Liver (tissue), 9 donors: ENCODE data around the gene APEX2. TPM values are rescaled to one million over a fixed set of nuclear protein-coding genes. Genes with fewer than 3 reads are reported as not detected.
"Not testable (repeated sequence)": the region's sequence is repeated elsewhere in the genome, so short reads cannot be mapped to it uniquely, and the experiment has no call there.

Experiments
- DNase-seq: peaks from one replicate; pipeline ENCODE4 v3.0.0-alpha.2; 2017; ENCODE audit warnings: low spot score
- H3K27ac ChIP-seq, 2 donors: one replicate each; pipeline ENCODE4 v1.7.0; 2013; ENCODE audit warnings: inconsistent platforms in 2 of 2, low read length in 2 of 2, control low read depth in 1 of 2, low read depth in 1 of 2, mild to moderate bottlenecking in 1 of 2
- H3K27me3 ChIP-seq, 4 donors: one replicate each; pipeline versions ENCODE4 v1.6.1 to v1.7.0; 2013; ENCODE audit warnings: low read length in 3 of 4, inconsistent platforms in 1 of 4, mild to moderate bottlenecking in 1 of 4, moderate library complexity in 1 of 4; ENCODE audit not compliant: control insufficient read depth in 4 of 4, insufficient read depth in 4 of 4
- H3K36me3 ChIP-seq, 4 donors: one replicate each; pipeline versions ENCODE4 v1.6.1 to v1.7.0; 2013; ENCODE audit warnings: low read length in 3 of 4, mild to moderate bottlenecking in 3 of 4, low read depth in 1 of 4, moderate library complexity in 1 of 4; ENCODE audit not compliant: control insufficient read depth in 4 of 4, insufficient read depth in 3 of 4
- H3K4me1 ChIP-seq, 4 donors: one replicate each; pipeline versions ENCODE4 v1.6.1 to v1.7.0; 2013; ENCODE audit warnings: low read length in 3 of 4, mild to moderate bottlenecking in 3 of 4, moderate library complexity in 1 of 4; ENCODE audit not compliant: control insufficient read depth in 4 of 4, insufficient read depth in 4 of 4
- H3K4me3 ChIP-seq, 3 donors: one replicate each; pipeline versions ENCODE4 v1.6.1 to v1.7.0; 2013; ENCODE audit warnings: low read length in 3 of 3, control low read depth in 1 of 3, low read depth in 1 of 3, mild to moderate bottlenecking in 1 of 3
- H3K9ac ChIP-seq, 2 donors: one replicate each; pipeline ENCODE4 v1.7.0; 2013; ENCODE audit warnings: low read length in 2 of 2, mild to moderate bottlenecking in 2 of 2, moderate library complexity in 2 of 2, control low read depth in 1 of 2, low read depth in 1 of 2
- H3K9me3 ChIP-seq, 4 donors: one replicate each; pipeline versions ENCODE4 v1.6.1 to v1.7.0; 2013; ENCODE audit warnings: low read length in 3 of 4; ENCODE audit not compliant: control insufficient read depth in 4 of 4
- EGR1 ChIP-seq, 2 donors: IDR thresholded peaks; 2 replicates each; pipeline ENCODE4 v1.6.1; 2016 to 2018; ENCODE audit warnings: antibody characterized with exemption in 2 of 2, low read depth in 2 of 2
- FOXA1 ChIP-seq: IDR thresholded peaks from 2 replicates; pipeline ENCODE4 v1.6.1; 2016; ENCODE audit warnings: antibody characterized with exemption
- GABPA ChIP-seq, 2 donors: IDR thresholded peaks in 1 of 2; conservative IDR thresholded peaks in 1 of 2; 2 replicates each; pipeline ENCODE4 v1.6.1; 2016; ENCODE audit warnings: antibody characterized with exemption in 2 of 2, mild to moderate bottlenecking in 1 of 2, moderate library complexity in 1 of 2
- HNF4A ChIP-seq, 2 donors: conservative IDR thresholded peaks; 2 replicates each; pipeline ENCODE4 v1.6.1; 2016; ENCODE audit warnings: antibody characterized with exemption in 2 of 2, mild to moderate bottlenecking in 2 of 2
- JUND ChIP-seq, 2 donors: IDR thresholded peaks; 2 replicates each; pipeline ENCODE4 v1.6.1; 2016; ENCODE audit warnings: antibody characterized with exemption in 2 of 2
- NR2F2 ChIP-seq: IDR thresholded peaks from 2 replicates; pipeline ENCODE4 v1.6.1; 2016; ENCODE audit warnings: antibody characterized with exemption
- RAD21 ChIP-seq, 2 donors: IDR thresholded peaks; 2 replicates each; pipeline ENCODE4 v1.6.1; 2016; ENCODE audit warnings: antibody characterized with exemption in 2 of 2, mild to moderate bottlenecking in 2 of 2
- REST ChIP-seq: IDR thresholded peaks from 2 replicates; pipeline ENCODE4 v1.6.1; 2016; ENCODE audit warnings: antibody characterized with exemption, mild to moderate bottlenecking
- RXRA ChIP-seq, 2 donors: IDR thresholded peaks; 2 replicates each; pipeline ENCODE4 v1.6.1; 2017 to 2018; ENCODE audit warnings: antibody characterized with exemption in 2 of 2, mild to moderate bottlenecking in 1 of 2
- SP1 ChIP-seq: IDR thresholded peaks from 2 replicates; pipeline ENCODE4 v1.6.1; 2018; ENCODE audit warnings: antibody characterized with exemption, mild to moderate bottlenecking
- TAF1 ChIP-seq: conservative IDR thresholded peaks from 2 replicates; pipeline ENCODE4 v1.6.1; 2016; ENCODE audit warnings: antibody characterized with exemption, mild to moderate bottlenecking
- WGBS: extraction: QIAGEN DNeasy Blood & Tissue Kit; methylation state at CpG from one replicate; pipeline ENCODE4 v1.1.7; 2013; 5-methylcytosine and 5-hydroxymethylcytosine counted together
- polyA plus RNA-seq, 2 donors: library from polyadenylated mRNA; stranded (reverse) in 1 of 2; unstranded in 1 of 2; fragments of 200-250 nt in 1 of 2; fragments of >200 nt in 1 of 2; fragmentation: Nextera tagmentation in 1 of 2; extraction: Ambion mirVana in 1 of 2; gene quantifications; one replicate each; pipeline versions ENCODE4 v1.2.1 to v1.2.3, GENCODE V29; 2013 to 2015
- total RNA-seq, 2 donors: library from RNA; depleted of rRNA; stranded (reverse); fragments of >200 nt; gene quantifications; one replicate each; pipeline ENCODE4 v1.2.3, GENCODE V29; 2014
- donor health status: healthy.
- donor health status: healthy.
- donor health status: healthy.
- donor health status: healthy.
- donor health status: healthy.

Gene APEX2
- total and polyA plus RNA-seq, 4 donors, result 5.0 to 8.6 (median 6.7) TPM

DNA sequence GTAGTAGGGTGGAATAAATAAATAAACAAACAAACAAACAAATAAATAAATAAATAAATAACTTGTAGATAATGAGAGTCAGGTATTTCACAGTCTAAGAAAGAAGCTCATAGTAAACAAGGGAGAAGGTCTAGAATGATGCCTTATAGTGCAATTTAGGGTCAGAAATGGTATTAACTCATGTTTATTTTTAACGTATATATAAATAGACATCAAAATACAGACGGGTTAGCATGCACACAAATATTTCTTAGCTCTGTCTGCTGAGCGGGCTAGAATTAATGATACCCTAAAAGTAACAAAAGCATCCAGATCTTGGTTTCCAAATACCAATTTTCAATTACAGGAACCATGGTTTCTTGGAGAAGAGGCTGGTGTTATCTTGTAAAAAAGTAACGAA is 22.8 kb upstream of the APEX2 start:
- WGBS, result 81% methylated on average over 4 of the region's 4 CpGs

DNA sequence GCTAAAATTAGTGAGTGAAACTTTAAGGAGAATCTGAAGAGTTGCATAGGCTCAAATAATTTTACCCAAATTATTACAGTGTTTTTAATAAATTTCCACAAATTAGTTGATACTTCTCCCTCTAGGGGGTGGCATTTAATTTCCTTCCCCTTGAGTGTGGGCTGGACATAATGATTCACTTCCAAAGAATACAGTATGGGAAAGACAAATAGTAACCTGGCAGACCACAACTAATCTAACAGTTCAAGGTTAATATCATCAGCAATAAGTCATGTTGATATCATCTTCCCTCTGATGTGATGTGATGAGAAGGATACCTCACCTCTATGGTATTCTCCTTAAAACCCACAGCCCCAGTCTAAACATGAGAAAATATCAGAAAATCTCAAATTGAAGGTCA is 21.7 kb upstream of the APEX2 start:
- H3K36me3 ChIP-seq, result peaks cover 0 to 2% (median 0%) of the 10 kb centered on the region in 4 donors
- H3K27ac ChIP-seq, result no peak overlapping the region
- no peaks in the 10 kb centered on the region for H3K9me3 ChIP-seq
- H3K4me3 ChIP-seq, result no peak overlapping the region
- no peak overlapping the region for H3K9ac ChIP-seq
- H3K4me1 ChIP-seq, result peaks cover 0 to 8% (median 3%) of the 10 kb centered on the region in 4 donors
- TF ChIP-seq RAD21 (IDR thresholded peaks at IDR 0.05) (peak in 1 of 2 donors; percentile 29), SP1 (no peak)
- no peak for DNase-seq
- no peaks in the 10 kb centered on the region for H3K27me3 ChIP-seq

More for the DNA sequence above, 22.8 kb upstream of the APEX2 start:
- Histone ChIP-seq H3K36me3 (no peaks in the 10 kb centered on the region), H3K4me1 (peaks cover 0 to 7% (median 3%) of the 10 kb centered on the region in 4 donors), H3K4me3 (no peak overlapping the region), H3K27me3 (no peaks in the 10 kb centered on the region), H3K27ac (no peak overlapping the region), H3K9ac (no peak overlapping the region), H3K9me3 (no peaks in the 10 kb centered on the region)
- DNase-seq, result no peak
- no peak for TF ChIP-seq FOXA1
- TF ChIP-seq SP1, result no peak
- no peak for TF ChIP-seq HNF4A (conservative IDR thresholded peaks at IDR 0.05)

DNA sequence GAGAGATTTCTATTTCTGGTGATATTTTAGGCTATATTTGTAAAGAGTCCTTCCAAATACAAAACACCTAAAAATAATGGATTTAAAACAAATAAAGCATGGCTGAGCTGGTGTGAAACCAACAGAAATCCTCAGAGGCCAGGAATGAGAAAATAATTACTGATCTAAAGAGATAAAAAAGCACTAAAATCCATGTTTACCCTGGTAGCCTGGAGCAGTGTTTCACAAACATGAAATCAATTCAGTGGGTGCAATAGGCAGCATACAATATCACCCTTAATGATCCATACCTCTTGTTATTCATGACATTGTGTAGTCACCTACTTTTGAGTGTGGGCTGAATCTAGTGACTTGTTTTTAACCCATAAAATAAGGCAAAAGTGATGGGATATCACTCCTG is 20.7 kb upstream of the APEX2 start:
- Histone ChIP-seq H3K27ac (peak overlapping the region in 1 of 2 donors; percentile 27), H3K9me3 (peaks cover 0 to 3% (median under 1%) of the 10 kb centered on the region in 4 donors), H3K4me1 (peaks cover 0 to 8% (median 3%) of the 10 kb centered on the region in 4 donors), H3K9ac (no peak overlapping the region), H3K4me3 (no peak overlapping the region), H3K36me3 (peaks cover 0 to 6% (median 0%) of the 10 kb centered on the region in 4 donors), H3K27me3 (peaks cover 0 to under 1% (median 0%) of the 10 kb centered on the region in 4 donors)
- no peak for DNase-seq
- TF ChIP-seq EGR1 (IDR thresholded peaks at IDR 0.05; ENCODE audit: low read depth in 2 of 2) (no peak), TAF1 (no peak), GABPA (IDR thresholded peaks at IDR 0.05 in 1 of 2, conservative IDR thresholded peaks at IDR 0.05 in 1 of 2) (no peak), NR2F2 (no peak), HNF4A (conservative IDR thresholded peaks at IDR 0.05) (no peak), RAD21 (IDR thresholded peaks at IDR 0.05) (no peak), JUND (IDR thresholded peaks at IDR 0.05) (no peak), RXRA (IDR thresholded peaks at IDR 0.05) (peak in 1 of 2 donors; percentile 13)

- Histone ChIP-seq H3K9ac (no peak overlapping the region), H3K27me3 (peaks cover 0 to 2% (median 0%) of the 10 kb centered on the region in 4 donors), H3K36me3 (peaks cover 0 to 10% (median 0%) of the 10 kb centered on the region in 4 donors), H3K27ac (no peak overlapping the region), H3K4me3 (no peak overlapping the region), H3K9me3 (peaks cover 0 to 5% (median 1%) of the 10 kb centered on the region in 4 donors), H3K4me1 (peaks cover 0 to 8% (median 3%) of the 10 kb centered on the region in 4 donors)
- no peak for DNase-seq
- TF ChIP-seq REST (no peak), JUND (IDR thresholded peaks at IDR 0.05) (no peak), NR2F2 (no peak)
- WGBS, result 56% methylated on average over 6 of the region's 6 CpGs
Measured at GRCh38 chrX:54980334-54980733, 19.8 kb upstream of the APEX2 start.

- peaks cover 0 to 12% (median 3%) of the 10 kb centered on the region in 4 donors for H3K4me1 ChIP-seq
- H3K27me3 ChIP-seq, H3K9ac ChIP-seq, H3K4me3 ChIP-seq, DNase-seq, H3K27ac ChIP-seq, H3K9me3 ChIP-seq: not testable (repeated sequence)
- over 99% methylated on average over 2 of the region's 2 CpGs for WGBS
- peaks cover 0 to 10% (median 0%) of the 10 kb centered on the region in 4 donors for H3K36me3 ChIP-seq
Measured at GRCh38 chrX:54983306-54983705, 16.9 kb upstream of the APEX2 start.
